Tibial nerve (tissue), 4 donors: ENCODE results near the gene MSRB1.

ENCODE experiments used
- CTCF ChIP-seq, 5 experiments: fragments of 200-600 bp in 3 of 5; fragments of 450-650 bp in 2 of 5; sonication (generic) in 3 of 5; IDR thresholded peaks; one replicate each; pipeline ENCODE4 v1.5.1; 2016 to 2019; ENCODE audit warnings: antibody characterized with exemption in 5 of 5, mild to moderate bottlenecking in 3 of 5, moderate library complexity in 2 of 5
- EP300 ChIP-seq, 2 donors: sonication (generic); formaldehyde crosslinking; IDR thresholded peaks; one replicate each; pipeline ENCODE4 v1.6.1; 2017; ENCODE audit warnings: antibody characterized with exemption in 2 of 2, mild to moderate bottlenecking in 1 of 2
- POLR2A ChIP-seq, 2 donors: fragments of 450-650 bp; IDR thresholded peaks; one replicate each; pipeline ENCODE4 v1.6.1; 2017; ENCODE audit warnings: antibody characterized with exemption in 2 of 2, mild to moderate bottlenecking in 2 of 2, moderate library complexity in 2 of 2

GRCh38 chr16:1902547-1903219 lies 40.3 kb downstream of the MSRB1 start:
- TF ChIP-seq EP300 (IDR thresholded peaks at IDR 0.05) (no peak), CTCF (IDR thresholded peaks at IDR 0.05) (no peak), POLR2A (IDR thresholded peaks at IDR 0.05) (no peak)
